ENCODE measurements around the gene COL6A2.

GRCh38 chr21:46159390-46159789 lies 61.5 kb downstream of the COL6A2 start:
- TF ChIP-seq CTCF (IDR thresholded peaks at IDR 0.05) (no peak), POLR2A (IDR thresholded peaks at IDR 0.05) (no peak)

All from uterus (tissue), 2 donors.